Measurements from ENCODE around the gene ZNF28.
A peak's percentile ranks its signal among the peaks of the same experiment; 100 is the strongest.
"Not testable (repeated sequence)": the region's sequence is repeated elsewhere in the genome, so short reads cannot be mapped to it uniquely, and the experiment has no call there.

Gene ZNF28

GRCh38 chr19:52756447-52756846 lies 65.0 kb downstream of the ZNF28 start:
- FAIRE-seq, result not testable (repeated sequence)

GRCh38 chr19:52749780-52750179 lies 71.7 kb downstream of the ZNF28 start:
- FAIRE-seq, result no peak

DNA sequence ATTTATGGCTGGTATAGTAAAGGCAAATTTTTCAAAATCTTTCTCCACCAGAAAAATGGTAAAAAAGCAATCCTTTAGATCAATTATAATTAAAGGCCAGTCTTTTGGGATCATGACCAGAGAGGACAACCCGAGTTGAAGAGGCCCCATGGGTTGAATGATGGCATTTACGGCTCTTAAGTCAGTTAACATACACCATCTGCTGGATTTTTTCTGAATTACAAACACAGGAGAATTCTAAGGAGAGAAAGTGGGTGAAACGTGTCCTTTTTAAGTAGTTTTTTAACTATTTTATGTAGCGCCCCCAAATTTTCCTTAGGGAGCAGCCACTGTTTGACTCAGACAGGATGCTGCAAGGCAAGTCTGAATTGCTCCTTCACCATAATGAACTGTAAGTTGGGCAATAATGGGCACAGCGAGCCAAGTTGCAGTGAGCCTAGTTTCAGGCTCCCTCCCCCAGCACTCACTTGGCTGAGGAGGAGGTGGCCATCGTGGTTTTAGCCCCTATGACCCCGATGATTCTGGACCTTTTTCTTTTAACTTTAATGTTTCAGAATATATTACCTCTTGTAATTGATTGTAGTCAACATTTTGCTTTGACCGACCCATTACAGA lies 73.0 kb downstream of the ZNF28 start:
- peak; percentile 81 for FAIRE-seq
